Measurements from ENCODE around the gene CISTR. TPM values are rescaled to one million over a fixed set of nuclear protein-coding genes. Genes with fewer than 3 reads are reported as not detected.

The CISTR gene
- total RNA-seq, 4 donors from 2014 or later = not detected

DNA sequence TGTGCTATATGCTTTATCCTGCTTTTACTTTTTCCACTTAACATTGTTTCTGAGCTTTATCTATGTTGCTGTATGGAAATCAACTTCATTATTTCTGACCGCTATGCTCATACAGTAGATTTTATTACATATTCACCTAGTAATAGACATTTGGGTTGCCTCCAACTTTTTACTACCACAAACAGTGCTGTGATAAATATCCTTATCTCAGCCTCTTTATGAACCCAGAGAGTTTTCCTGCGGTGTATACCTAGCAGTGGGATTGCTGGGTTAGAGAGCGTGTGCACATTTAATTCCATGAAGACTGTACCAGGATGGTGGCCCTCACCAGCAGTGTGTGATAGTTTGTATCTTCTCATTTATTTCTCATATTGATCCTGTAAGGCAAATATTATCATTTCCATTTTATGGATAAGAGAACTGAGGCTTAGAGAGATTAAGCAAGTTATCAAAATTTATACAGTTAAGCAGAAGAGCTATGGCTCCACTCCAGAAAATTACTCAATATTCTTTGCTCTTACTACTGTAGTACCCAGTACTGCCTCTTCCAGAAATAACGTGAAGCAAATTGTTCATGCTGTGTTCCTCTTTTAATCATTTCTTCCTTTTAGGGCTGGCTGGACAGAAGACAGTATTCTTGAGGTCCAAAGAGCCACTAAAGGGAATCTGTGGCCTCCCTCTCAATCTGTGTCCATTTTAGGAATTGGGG is 26.3 kb upstream of the CISTR start:
- Histone ChIP-seq H3K27ac (no peak overlapping the region), H3K9me3 (no peaks in the 10 kb centered on the region), H3K4me3 (no peak overlapping the region), H3K36me3 (no peaks in the 10 kb centered on the region), H3K27me3 (peaks cover 96% of the 10 kb centered on the region), H3K4me1 (no peaks in the 10 kb centered on the region)
- WGBS, 2 donors (ENCODE audit: low coverage in 1 of 2) = 49 to 59% methylated on average over 4 of the region's 4 CpGs
- intact Hi-C loops (cut with DNase I; ENCODE audit: low total_unique reads) = no loop called here
- no peak for TF ChIP-seq POLR2A (IDR thresholded peaks at IDR 0.05)
- TF ChIP-seq, protein P1, sequence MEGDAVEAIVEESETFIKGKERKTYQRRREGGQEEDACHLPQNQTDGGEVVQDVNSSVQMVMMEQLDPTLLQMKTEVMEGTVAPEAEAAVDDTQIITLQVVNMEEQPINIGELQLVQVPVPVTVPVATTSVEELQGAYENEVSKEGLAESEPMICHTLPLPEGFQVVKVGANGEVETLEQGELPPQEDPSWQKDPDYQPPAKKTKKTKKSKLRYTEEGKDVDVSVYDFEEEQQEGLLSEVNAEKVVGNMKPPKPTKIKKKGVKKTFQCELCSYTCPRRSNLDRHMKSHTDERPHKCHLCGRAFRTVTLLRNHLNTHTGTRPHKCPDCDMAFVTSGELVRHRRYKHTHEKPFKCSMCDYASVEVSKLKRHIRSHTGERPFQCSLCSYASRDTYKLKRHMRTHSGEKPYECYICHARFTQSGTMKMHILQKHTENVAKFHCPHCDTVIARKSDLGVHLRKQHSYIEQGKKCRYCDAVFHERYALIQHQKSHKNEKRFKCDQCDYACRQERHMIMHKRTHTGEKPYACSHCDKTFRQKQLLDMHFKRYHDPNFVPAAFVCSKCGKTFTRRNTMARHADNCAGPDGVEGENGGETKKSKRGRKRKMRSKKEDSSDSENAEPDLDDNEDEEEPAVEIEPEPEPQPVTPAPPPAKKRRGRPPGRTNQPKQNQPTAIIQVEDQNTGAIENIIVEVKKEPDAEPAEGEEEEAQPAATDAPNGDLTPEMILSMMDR (IDR thresholded peaks at IDR 0.05) = no peak
- TF ChIP-seq EP300 (IDR thresholded peaks at IDR 0.05; ENCODE audit: low read depth) = no peak
- no peak for TF ChIP-seq POLR2AphosphoS5 (IDR thresholded peaks at IDR 0.05)
- no peak for DNase-seq
- in situ Hi-C loops (cut with MboI; ENCODE audit: low pct_ligation_motif_present in 1 of 4, low pct_unique_long_range_greater_than_20kb in 1 of 4, low sequenced_read_pairs in 3 of 4) = loop anchor here in 2 of 4 donors (25.0 kb wide), 2 partner anchors 209 to 434 kb away; partner anchors contain the start of gene HOXC10 (in 1 of the 2)

DNA sequence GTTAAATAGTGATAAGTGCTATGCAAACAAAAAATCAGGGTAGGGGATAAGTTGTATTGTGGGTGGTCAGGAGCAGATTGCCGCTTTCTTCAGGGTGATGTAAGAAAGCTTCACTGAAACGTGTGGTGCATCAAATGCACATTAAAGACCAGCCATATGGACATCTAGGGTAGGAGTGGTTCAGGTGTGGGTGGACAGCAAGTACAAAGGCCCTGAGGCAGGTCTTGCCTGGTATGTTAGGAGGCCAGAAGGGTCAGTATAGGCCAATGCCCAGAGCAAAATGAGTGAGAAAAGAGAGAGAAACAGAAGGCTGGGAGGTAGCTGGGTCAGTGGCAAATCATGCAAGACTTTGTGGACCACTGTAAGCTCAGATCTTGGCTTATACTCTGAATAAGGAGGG is 25.6 kb upstream of the CISTR start:
- TF ChIP-seq, protein P1 (IDR thresholded peaks at IDR 0.05) = no peak
- TF ChIP-seq POLR2A (IDR thresholded peaks at IDR 0.05) = no peak
- TF ChIP-seq POLR2AphosphoS5 (IDR thresholded peaks at IDR 0.05) = no peak

DNA sequence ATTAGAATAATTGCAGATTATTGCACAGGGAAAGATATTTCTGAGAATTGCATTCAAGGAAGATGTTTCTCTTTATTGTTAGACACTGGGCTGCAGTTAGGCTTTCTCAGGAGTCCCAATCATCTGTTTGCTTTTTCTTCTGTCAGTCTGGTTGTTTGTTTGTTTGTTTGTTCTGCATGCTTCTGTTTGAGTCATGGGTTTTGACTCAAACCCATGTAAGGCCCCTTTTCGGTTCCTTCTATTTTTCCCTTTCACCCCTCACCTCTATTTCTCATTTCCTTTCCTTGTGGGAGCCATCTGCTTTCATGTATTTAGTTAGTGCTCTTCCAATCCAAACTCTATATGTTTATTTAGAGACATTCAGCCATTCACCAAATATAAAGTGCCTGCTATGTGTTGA is 25.1 kb upstream of the CISTR start:
- no peaks in the 10 kb centered on the region for H3K4me1 ChIP-seq
- no peak overlapping the region for H3K27ac ChIP-seq
- no peaks in the 10 kb centered on the region for H3K36me3 ChIP-seq
- H3K4me3 ChIP-seq = no peak overlapping the region
- intact Hi-C loops (cut with DNase I; ENCODE audit: low total_unique reads) (no loop called here), in situ Hi-C loops (cut with MboI; ENCODE audit: low pct_ligation_motif_present in 1 of 4, low pct_unique_long_range_greater_than_20kb in 1 of 4, low sequenced_read_pairs in 3 of 4) (loop anchor here in 2 of 4 donors (25.0 kb wide), 2 partner anchors 210 to 435 kb away; partner anchors contain the start of gene HOXC10 (in 1 of the 2))
- DNase-seq = no peak
- H3K9me3 ChIP-seq = no peaks in the 10 kb centered on the region
- 25 to 46% methylated on average over 1 of the region's 1 CpG for WGBS, 2 donors (ENCODE audit: low coverage in 1 of 2)
- H3K27me3 ChIP-seq = peaks cover 96% of the 10 kb centered on the region
- no peak for TF ChIP-seq POLR2AphosphoS5 (IDR thresholded peaks at IDR 0.05)
- TF ChIP-seq EP300 (IDR thresholded peaks at IDR 0.05; ENCODE audit: low read depth) = no peak
- no peak for TF ChIP-seq POLR2A (IDR thresholded peaks at IDR 0.05)
- TF ChIP-seq, protein P1 (IDR thresholded peaks at IDR 0.05) = no peak

More for the DNA sequence above, 25.6 kb upstream of the CISTR start:
- WGBS, 2 donors (ENCODE audit: low coverage in 1 of 2) = 53 to 55% methylated on average over 2 of the region's 2 CpGs
- no peak for DNase-seq
- no peak overlapping the region for H3K4me3 ChIP-seq
- H3K9me3 ChIP-seq = no peaks in the 10 kb centered on the region
- in situ Hi-C loops (cut with MboI; ENCODE audit: low pct_ligation_motif_present in 1 of 4, low pct_unique_long_range_greater_than_20kb in 1 of 4, low sequenced_read_pairs in 3 of 4) = loop anchor here in 2 of 4 donors (25.0 kb wide), 2 partner anchors 210 to 435 kb away; partner anchors contain the start of gene HOXC10 (in 1 of the 2)
- no peaks in the 10 kb centered on the region for H3K4me1 ChIP-seq
- no peaks in the 10 kb centered on the region for H3K36me3 ChIP-seq
- intact Hi-C loops (cut with DNase I; ENCODE audit: low total_unique reads) = no loop called here
- no peak overlapping the region for H3K27ac ChIP-seq
- peaks cover 96% of the 10 kb centered on the region for H3K27me3 ChIP-seq

DNA sequence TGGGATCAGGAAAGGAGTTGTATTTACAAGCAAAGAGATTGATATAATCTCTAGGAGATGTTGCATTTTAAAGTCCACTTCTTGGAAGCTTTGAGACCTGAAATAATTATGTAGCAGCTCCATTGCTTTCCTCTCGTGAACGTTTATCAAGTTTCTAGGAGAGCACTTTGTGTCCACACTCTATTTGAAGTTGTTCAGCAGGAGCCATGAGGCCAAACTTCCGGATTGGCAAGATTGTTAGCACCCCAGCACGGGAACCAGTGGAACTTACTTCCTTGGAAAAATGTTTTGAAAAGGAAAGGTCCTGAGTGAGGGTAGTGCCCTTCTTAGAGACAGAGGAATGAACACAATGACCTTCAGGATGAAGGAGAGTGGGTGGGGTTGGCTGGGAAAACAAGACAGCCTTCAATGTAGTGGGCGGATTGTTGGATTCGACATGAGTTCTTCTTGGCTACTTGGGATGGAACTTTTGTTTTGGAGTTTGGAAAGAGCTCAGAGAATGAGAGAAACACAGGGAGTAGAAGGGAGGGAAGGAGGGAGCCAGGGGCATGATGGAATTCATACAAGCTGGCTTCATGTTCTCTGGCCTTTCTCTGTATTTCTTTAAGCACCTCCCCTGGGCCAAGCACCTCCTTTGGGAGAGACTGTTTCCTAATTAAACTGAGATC is 23.8 kb upstream of the CISTR start:
- DNase-seq = no peak
- WGBS, 2 donors (ENCODE audit: low coverage in 1 of 2) = 29 to 44% methylated on average over 4 to 6 of the region's 6 CpGs
- in situ Hi-C loops (cut with MboI; ENCODE audit: low pct_ligation_motif_present in 1 of 4, low pct_unique_long_range_greater_than_20kb in 1 of 4, low sequenced_read_pairs in 3 of 4) = loop anchor here in 2 of 4 donors (25.0 kb wide), 2 partner anchors 212 to 437 kb away; partner anchors contain the start of gene HOXC10 (in 1 of the 2)
- Histone ChIP-seq H3K4me1 (no peaks in the 10 kb centered on the region), H3K27me3 (peaks cover 96% of the 10 kb centered on the region), H3K27ac (no peak overlapping the region), H3K9me3 (no peaks in the 10 kb centered on the region), H3K4me3 (no peak overlapping the region), H3K36me3 (no peaks in the 10 kb centered on the region)
- TF ChIP-seq, protein P1 (IDR thresholded peaks at IDR 0.05) = no peak
- TF ChIP-seq EP300 (IDR thresholded peaks at IDR 0.05; ENCODE audit: low read depth) (no peak), POLR2A (IDR thresholded peaks at IDR 0.05) (no peak), POLR2AphosphoS5 (IDR thresholded peaks at IDR 0.05) (no peak)
- intact Hi-C loops (cut with DNase I; ENCODE audit: low total_unique reads) = no loop called here
